ENCODE measurements around the gene UNC5CL. TPM values are rescaled to one million over a fixed set of nuclear protein-coding genes. Genes with fewer than 3 reads are reported as not detected.

Gene UNC5CL
- total and polyA plus RNA-seq, 2 experiments from 2014 or later, result 0.87 to 1.2 TPM

GRCh38 chr6:40988634-40989033, 50.4 kb downstream of the UNC5CL start:
- Histone ChIP-seq H3K36me3 (ENCODE audit: insufficient read depth) (no peaks in the 10 kb centered on the region), H3K79me2 (replicated peaks; ENCODE audit: insufficient read depth) (no peaks in the 10 kb centered on the region), H3K4me1 (ENCODE audit: insufficient read depth) (peaks cover 7% of the 10 kb centered on the region), H2AFZ (no peak overlapping the region), H3K27me3 (ENCODE audit: insufficient read depth) (no peaks in the 10 kb centered on the region), H3K4me2 (no peak overlapping the region), H3K27ac (ENCODE audit: low read depth) (no peak overlapping the region), H3K4me3 (no peak overlapping the region), H3F3A (replicated peaks; ENCODE audit: low read depth) (no peaks in the 10 kb centered on the region), H3K9me2 (ENCODE audit: insufficient read depth) (peaks cover 11% of the 10 kb centered on the region), H4K20me1 (replicated peaks; ENCODE audit: insufficient read depth) (no peaks in the 10 kb centered on the region)
- no peaks in the 10 kb centered on the region for H3K36me3 Mint-ChIP-seq (ENCODE audit: low read depth)
- H3K27me3 Mint-ChIP-seq (ENCODE audit: insufficient read depth, low read depth, poor library complexity), result peaks cover 4% of the 10 kb centered on the region
- H3K4me3 Mint-ChIP-seq, result no peak overlapping the region
- H3K9me3 Mint-ChIP-seq, result no peaks in the 10 kb centered on the region; the same call in none of the 3 replicates
- TF ChIP-seq POLR2AphosphoS5 (IDR thresholded peaks at IDR 0.05; ENCODE audit: low read depth), result no peak
- TF ChIP-seq EZH2phosphoT487 (IDR thresholded peaks at IDR 0.05; ENCODE audit: unreplicated experiment), result no peak
- TF ChIP-seq CTCF (conservative IDR thresholded peaks at IDR 0.05; ENCODE audit: low read depth in 2 of 2), result no peak
- no peak for TF ChIP-seq ZNF114 (CRISPR knock-in tag; IDR thresholded peaks at IDR 0.05)
- no peak for TF ChIP-seq NANOG (IDR thresholded peaks at IDR 0.05; ENCODE audit: borderline replicate concordance)
- no peak for TF ChIP-seq STAT1 (IDR thresholded peaks at IDR 0.05; ENCODE audit: unreplicated experiment)
- no peak for TF ChIP-seq CREB1 (CRISPR knock-in tag; IDR thresholded peaks at IDR 0.05; ENCODE audit: low read depth)
- TF ChIP-seq, protein P1, sequence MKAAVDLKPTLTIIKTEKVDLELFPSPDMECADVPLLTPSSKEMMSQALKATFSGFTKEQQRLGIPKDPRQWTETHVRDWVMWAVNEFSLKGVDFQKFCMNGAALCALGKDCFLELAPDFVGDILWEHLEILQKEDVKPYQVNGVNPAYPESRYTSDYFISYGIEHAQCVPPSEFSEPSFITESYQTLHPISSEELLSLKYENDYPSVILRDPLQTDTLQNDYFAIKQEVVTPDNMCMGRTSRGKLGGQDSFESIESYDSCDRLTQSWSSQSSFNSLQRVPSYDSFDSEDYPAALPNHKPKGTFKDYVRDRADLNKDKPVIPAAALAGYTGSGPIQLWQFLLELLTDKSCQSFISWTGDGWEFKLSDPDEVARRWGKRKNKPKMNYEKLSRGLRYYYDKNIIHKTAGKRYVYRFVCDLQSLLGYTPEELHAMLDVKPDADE (IDR thresholded peaks at IDR 0.05), result no peak
- TF ChIP-seq EZH2 (IDR thresholded peaks at IDR 0.05; ENCODE audit: low read depth, unreplicated experiment), result no peak
- TF ChIP-seq ZNF331 (CRISPR knock-in tag; IDR thresholded peaks at IDR 0.05; ENCODE audit: low read depth), result no peak
- TF ChIP-seq, protein P2, sequence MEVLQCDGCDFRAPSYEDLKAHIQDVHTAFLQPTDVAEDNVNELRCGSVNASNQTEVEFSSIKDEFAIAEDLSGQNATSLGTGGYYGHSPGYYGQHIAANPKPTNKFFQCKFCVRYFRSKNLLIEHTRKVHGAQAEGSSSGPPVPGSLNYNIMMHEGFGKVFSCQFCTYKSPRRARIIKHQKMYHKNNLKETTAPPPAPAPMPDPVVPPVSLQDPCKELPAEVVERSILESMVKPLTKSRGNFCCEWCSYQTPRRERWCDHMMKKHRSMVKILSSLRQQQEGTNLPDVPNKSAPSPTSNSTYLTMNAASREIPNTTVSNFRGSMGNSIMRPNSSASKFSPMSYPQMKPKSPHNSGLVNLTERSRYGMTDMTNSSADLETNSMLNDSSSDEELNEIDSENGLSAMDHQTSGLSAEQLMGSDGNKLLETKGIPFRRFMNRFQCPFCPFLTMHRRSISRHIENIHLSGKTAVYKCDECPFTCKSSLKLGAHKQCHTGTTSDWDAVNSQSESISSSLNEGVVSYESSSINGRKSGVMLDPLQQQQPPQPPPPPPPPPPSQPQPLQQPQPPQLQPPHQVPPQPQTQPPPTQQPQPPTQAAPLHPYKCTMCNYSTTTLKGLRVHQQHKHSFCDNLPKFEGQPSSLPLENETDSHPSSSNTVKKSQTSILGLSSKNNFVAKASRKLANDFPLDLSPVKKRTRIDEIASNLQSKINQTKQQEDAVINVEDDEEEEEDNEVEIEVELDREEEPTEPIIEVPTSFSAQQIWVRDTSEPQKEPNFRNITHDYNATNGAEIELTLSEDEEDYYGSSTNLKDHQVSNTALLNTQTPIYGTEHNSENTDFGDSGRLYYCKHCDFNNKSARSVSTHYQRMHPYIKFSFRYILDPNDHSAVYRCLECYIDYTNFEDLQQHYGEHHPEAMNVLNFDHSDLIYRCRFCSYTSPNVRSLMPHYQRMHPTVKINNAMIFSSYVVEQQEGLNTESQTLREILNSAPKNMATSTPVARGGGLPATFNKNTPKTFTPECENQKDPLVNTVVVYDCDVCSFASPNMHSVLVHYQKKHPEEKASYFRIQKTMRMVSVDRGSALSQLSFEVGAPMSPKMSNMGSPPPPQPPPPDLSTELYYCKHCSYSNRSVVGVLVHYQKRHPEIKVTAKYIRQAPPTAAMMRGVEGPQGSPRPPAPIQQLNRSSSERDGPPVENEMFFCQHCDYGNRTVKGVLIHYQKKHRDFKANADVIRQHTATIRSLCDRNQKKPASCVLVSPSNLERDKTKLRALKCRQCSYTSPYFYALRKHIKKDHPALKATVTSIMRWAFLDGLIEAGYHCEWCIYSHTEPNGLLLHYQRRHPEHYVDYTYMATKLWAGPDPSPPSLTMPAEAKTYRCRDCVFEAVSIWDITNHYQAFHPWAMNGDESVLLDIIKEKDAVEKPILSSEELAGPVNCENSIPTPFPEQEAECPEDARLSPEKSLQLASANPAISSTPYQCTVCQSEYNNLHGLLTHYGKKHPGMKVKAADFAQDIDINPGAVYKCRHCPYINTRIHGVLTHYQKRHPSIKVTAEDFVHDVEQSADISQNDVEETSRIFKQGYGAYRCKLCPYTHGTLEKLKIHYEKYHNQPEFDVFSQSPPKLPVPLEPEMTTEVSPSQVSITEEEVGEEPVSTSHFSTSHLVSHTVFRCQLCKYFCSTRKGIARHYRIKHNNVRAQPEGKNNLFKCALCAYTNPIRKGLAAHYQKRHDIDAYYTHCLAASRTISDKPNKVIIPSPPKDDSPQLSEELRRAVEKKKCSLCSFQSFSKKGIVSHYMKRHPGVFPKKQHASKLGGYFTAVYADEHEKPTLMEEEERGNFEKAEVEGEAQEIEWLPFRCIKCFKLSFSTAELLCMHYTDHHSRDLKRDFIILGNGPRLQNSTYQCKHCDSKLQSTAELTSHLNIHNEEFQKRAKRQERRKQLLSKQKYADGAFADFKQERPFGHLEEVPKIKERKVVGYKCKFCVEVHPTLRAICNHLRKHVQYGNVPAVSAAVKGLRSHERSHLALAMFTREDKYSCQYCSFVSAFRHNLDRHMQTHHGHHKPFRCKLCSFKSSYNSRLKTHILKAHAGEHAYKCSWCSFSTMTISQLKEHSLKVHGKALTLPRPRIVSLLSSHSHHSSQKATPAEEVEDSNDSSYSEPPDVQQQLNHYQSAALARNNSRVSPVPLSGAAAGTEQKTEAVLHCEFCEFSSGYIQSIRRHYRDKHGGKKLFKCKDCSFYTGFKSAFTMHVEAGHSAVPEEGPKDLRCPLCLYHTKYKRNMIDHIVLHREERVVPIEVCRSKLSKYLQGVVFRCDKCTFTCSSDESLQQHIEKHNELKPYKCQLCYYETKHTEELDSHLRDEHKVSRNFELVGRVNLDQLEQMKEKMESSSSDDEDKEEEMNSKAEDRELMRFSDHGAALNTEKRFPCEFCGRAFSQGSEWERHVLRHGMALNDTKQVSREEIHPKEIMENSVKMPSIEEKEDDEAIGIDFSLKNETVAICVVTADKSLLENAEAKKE (CRISPR knock-in tag; IDR thresholded peaks at IDR 0.05), result no peak
- no peak for TF ChIP-seq JUNB (IDR thresholded peaks at IDR 0.05; ENCODE audit: unreplicated experiment)
- TF ChIP-seq REST (IDR thresholded peaks at IDR 0.05; ENCODE audit: unreplicated experiment), result no peak
- DNase-seq (ENCODE audit: low spot score) (no peak), ATAC-seq (no peak)
- H3K4me1 Mint-ChIP-seq, result peaks cover 8% of the 10 kb centered on the region
- no peak overlapping the region for H3K27ac Mint-ChIP-seq

Data from GM23338 (cell line).